H9 (cell line): ENCODE data around the gene ADORA1. TPM values are rescaled to one million over a fixed set of nuclear protein-coding genes. Genes with fewer than 3 reads are reported as not detected.

Experiments used
- DNase-seq: peaks from one replicate; pipeline ENCODE4 v3.0.0-alpha.2; 2017
- H2AFZ ChIP-seq: one replicate; pipeline ENCODE4 v1.6.1; 2013; ENCODE audit warnings: mild to moderate bottlenecking, low read length, control low read depth, moderate library complexity
- H2AK5ac ChIP-seq: 2 replicates; pipeline ENCODE4 v1.6.1; 2013; ENCODE audit warnings: low read length, control low read depth, mixed read lengths; ENCODE audit not compliant: insufficient read length
- H2BK120ac ChIP-seq: one replicate; pipeline ENCODE4 v1.6.1; 2013; ENCODE audit warnings: low read depth, mild to moderate bottlenecking, low read length, control low read depth, inconsistent platforms; ENCODE audit not compliant: poor library complexity, severe bottlenecking
- H2BK12ac ChIP-seq: 2 replicates; pipeline ENCODE4 v1.6.1; 2013; ENCODE audit warnings: low read length, control low read depth, mixed read lengths, low read depth; ENCODE audit not compliant: insufficient read length
- H2BK15ac ChIP-seq: 2 replicates; pipeline ENCODE4 v1.6.1; 2013; ENCODE audit warnings: low read depth, low read length, control low read depth
- H2BK20ac ChIP-seq: one replicate; pipeline ENCODE4 v1.6.1; 2013; ENCODE audit warnings: low read depth, mild to moderate bottlenecking, low read length, control low read depth, inconsistent platforms; ENCODE audit not compliant: poor library complexity, severe bottlenecking
- H2BK5ac ChIP-seq: 2 replicates; pipeline ENCODE4 v1.6.1; 2013; ENCODE audit warnings: low read length, control low read depth, mixed read lengths; ENCODE audit not compliant: insufficient read length
- H3K14ac ChIP-seq: 2 replicates; pipeline ENCODE4 v1.6.1; 2013; ENCODE audit warnings: low read length, control low read depth; ENCODE audit not compliant: insufficient read depth
- H3K18ac ChIP-seq: 2 replicates; pipeline ENCODE4 v1.6.1; 2013; ENCODE audit warnings: low read depth, mild to moderate bottlenecking, mixed read lengths, low read length, control low read depth; ENCODE audit not compliant: insufficient read length
- H3K23ac ChIP-seq: 2 replicates; pipeline ENCODE4 v1.6.1; 2013; ENCODE audit warnings: low read length, control low read depth, mixed read lengths, low read depth; ENCODE audit not compliant: insufficient read length
- H3K23me2 ChIP-seq: 2 replicates; pipeline ENCODE4 v1.6.1; 2013; ENCODE audit warnings: low read depth, mild to moderate bottlenecking, mixed read lengths, low read length, control low read depth; ENCODE audit not compliant: insufficient read length, poor library complexity, severe bottlenecking
- H3K27ac ChIP-seq: 2 replicates; pipeline ENCODE4 v1.5.1; 2013; ENCODE audit warnings: low read length, control low read depth, mixed read lengths, low read depth; ENCODE audit not compliant: insufficient read length
- H3K27me3 ChIP-seq: 2 replicates; pipeline ENCODE4 v1.6.1; 2013; ENCODE audit warnings: low read length, control low read depth, inconsistent platforms; ENCODE audit not compliant: insufficient read depth
- H3K4ac ChIP-seq: 2 replicates; pipeline ENCODE4 v1.6.1; 2013; ENCODE audit warnings: low read depth, mild to moderate bottlenecking, control low read depth, inconsistent platforms, low read length, moderate library complexity
- H3K4me1 ChIP-seq: 2 replicates; pipeline ENCODE4 v1.6.1; 2013; ENCODE audit warnings: low read length, control low read depth, inconsistent platforms; ENCODE audit not compliant: insufficient read depth
- H3K4me2 ChIP-seq: 2 replicates; pipeline ENCODE4 v1.6.1; 2013; ENCODE audit warnings: low read length, control low read depth, mixed read lengths; ENCODE audit not compliant: insufficient read length, insufficient read depth
- H3K56ac ChIP-seq: 2 replicates; pipeline ENCODE4 v1.6.1; 2013; ENCODE audit warnings: low read depth, mild to moderate bottlenecking, mixed read lengths, low read length, control low read depth; ENCODE audit not compliant: insufficient read length
- H3K79me1 ChIP-seq: 2 replicates; pipeline ENCODE4 v1.6.1; 2013; ENCODE audit warnings: low read depth, mild to moderate bottlenecking, moderate library complexity, low read length, control low read depth, inconsistent platforms; ENCODE audit not compliant: insufficient read depth, poor library complexity, severe bottlenecking
- H3K79me2 ChIP-seq: 2 replicates; pipeline ENCODE4 v1.6.1; 2013; ENCODE audit warnings: low read length, control low read depth, inconsistent platforms; ENCODE audit not compliant: insufficient read depth
- H3K9ac ChIP-seq: 2 replicates; pipeline ENCODE4 v1.6.1; 2013; ENCODE audit warnings: low read length, control low read depth, mixed read lengths; ENCODE audit not compliant: insufficient read length; ENCODE audit errors: extremely low read depth
- H3K9me3 ChIP-seq: one replicate; pipeline ENCODE4 v1.6.1; 2013; ENCODE audit warnings: low read depth, low read length, inconsistent platforms; ENCODE audit not compliant: control insufficient read depth
- H3T11ph ChIP-seq: one replicate; pipeline ENCODE4 v1.6.1; 2013; ENCODE audit warnings: mild to moderate bottlenecking, low read length, control low read depth, inconsistent platforms
- H4K20me1 ChIP-seq: one replicate; pipeline ENCODE4 v1.6.1; 2013; ENCODE audit not compliant: control insufficient read depth, insufficient read length, insufficient read depth
- H4K5ac ChIP-seq: 2 replicates; pipeline ENCODE4 v1.6.1; 2013; ENCODE audit warnings: low read depth, mild to moderate bottlenecking, mixed read lengths, low read length, control low read depth; ENCODE audit not compliant: insufficient read length
- H4K8ac ChIP-seq: replicated peaks from 2 replicates; pipeline ENCODE4 v1.6.1; 2013; ENCODE audit warnings: low read length, control low read depth, mixed read lengths, low read depth; ENCODE audit not compliant: insufficient read length
- H4K91ac ChIP-seq: 2 replicates; pipeline ENCODE4 v1.6.1; 2013; ENCODE audit warnings: low read depth, mild to moderate bottlenecking, moderate library complexity, mixed read lengths, low read length, control low read depth; ENCODE audit not compliant: insufficient read length
- H3K27ac Mint-ChIP-seq, 3 experiments: 2 replicates in 2 of 3; 3 replicates in 1 of 3; pipeline ENCODE4 v1.8.0; 2020 to 2021; ENCODE audit warnings: mixed read lengths in 3 of 3, mild to moderate bottlenecking in 1 of 3, moderate library complexity in 1 of 3
- H3K27me3 Mint-ChIP-seq: 2 replicates; pipeline ENCODE4 v1.8.0; 2021; ENCODE audit warnings: low read depth, mild to moderate bottlenecking, moderate library complexity, mixed read lengths
- H3K36me3 Mint-ChIP-seq, 3 experiments: 2 replicates in 2 of 3; 3 replicates in 1 of 3; pipeline ENCODE4 v1.8.0; 2020 to 2021; ENCODE audit warnings: low read depth in 3 of 3, mixed read lengths in 3 of 3; ENCODE audit not compliant: insufficient read depth in 1 of 3
- H3K4me1 Mint-ChIP-seq, 2 experiments: 2 replicates each; pipeline ENCODE4 v1.8.0; 2020; ENCODE audit warnings: mixed read lengths in 2 of 2
- H3K4me3 Mint-ChIP-seq, 2 experiments: 2 replicates in 1 of 2; 3 replicates in 1 of 2; pipeline ENCODE4 v1.8.0; 2020 to 2021; ENCODE audit warnings: mild to moderate bottlenecking in 2 of 2, mixed read lengths in 2 of 2, moderate library complexity in 1 of 2
- H3K9me3 Mint-ChIP-seq, 2 experiments: 2 replicates in 1 of 2; 3 replicates in 1 of 2; pipeline ENCODE4 v1.8.0; 2020; ENCODE audit warnings: mild to moderate bottlenecking in 2 of 2, mixed read lengths in 2 of 2, moderate library complexity in 1 of 2
- whole genome bisulfite sequencing: extraction: QIAGEN DNeasy Blood & Tissue Kit; methylation state at CpG from one replicate; pipeline ENCODE4 v1.1.7; 2013; ENCODE audit warnings: missing lambda C conversion rate, low lambda C conversion rate, mixed read lengths; ENCODE audit not compliant: insufficient read length; ENCODE audit errors: extremely low coverage; 5-methylcytosine and 5-hydroxymethylcytosine counted together
- total RNA-seq: library from RNA; stranded (reverse); gene quantifications from 2 replicates; pipeline ENCODE4 v1.2.1, GENCODE V29; 2021
- TF ChIP-seq, protein P1 (sequence below): fragments of 200-600 bp; sonication (generic); conservative IDR thresholded peaks from 3 replicates; pipeline ENCODE4 v1.8.0; 2021; ENCODE audit warnings: antibody characterized with exemption, mild to moderate bottlenecking

Gene ADORA1
- total RNA-seq, 1 experiment from 2014 or later: 1.3 TPM

DNA sequence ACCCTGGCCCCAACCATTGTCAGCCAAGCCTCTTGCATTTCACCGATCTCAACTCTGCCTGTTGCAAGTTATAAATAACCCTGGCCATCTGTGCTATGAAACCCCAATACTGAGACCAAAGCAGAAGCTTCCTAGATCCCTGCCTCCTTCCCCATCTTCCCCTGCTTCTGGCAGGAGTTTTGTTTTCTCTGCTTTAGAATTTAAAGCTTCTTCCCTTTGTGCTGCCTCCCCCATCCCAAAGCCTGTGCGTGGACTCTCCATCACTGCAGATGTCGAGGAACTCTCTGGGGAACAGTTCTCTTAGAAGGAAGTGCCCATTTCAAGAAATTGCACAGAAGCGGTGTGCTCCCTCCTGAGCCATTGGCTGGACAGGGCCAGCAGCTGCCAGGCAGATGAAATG lies 24.3 kb upstream of the ADORA1 start:
- no peak for DNase-seq
- H3K18ac ChIP-seq: no peak overlapping the region
- H3K4me1 Mint-ChIP-seq: no peaks in the 10 kb centered on the region
- no peak overlapping the region for H3K4me2 ChIP-seq
- TF ChIP-seq, protein P1, sequence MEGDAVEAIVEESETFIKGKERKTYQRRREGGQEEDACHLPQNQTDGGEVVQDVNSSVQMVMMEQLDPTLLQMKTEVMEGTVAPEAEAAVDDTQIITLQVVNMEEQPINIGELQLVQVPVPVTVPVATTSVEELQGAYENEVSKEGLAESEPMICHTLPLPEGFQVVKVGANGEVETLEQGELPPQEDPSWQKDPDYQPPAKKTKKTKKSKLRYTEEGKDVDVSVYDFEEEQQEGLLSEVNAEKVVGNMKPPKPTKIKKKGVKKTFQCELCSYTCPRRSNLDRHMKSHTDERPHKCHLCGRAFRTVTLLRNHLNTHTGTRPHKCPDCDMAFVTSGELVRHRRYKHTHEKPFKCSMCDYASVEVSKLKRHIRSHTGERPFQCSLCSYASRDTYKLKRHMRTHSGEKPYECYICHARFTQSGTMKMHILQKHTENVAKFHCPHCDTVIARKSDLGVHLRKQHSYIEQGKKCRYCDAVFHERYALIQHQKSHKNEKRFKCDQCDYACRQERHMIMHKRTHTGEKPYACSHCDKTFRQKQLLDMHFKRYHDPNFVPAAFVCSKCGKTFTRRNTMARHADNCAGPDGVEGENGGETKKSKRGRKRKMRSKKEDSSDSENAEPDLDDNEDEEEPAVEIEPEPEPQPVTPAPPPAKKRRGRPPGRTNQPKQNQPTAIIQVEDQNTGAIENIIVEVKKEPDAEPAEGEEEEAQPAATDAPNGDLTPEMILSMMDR: no peak
- no CpG with 5 or more reads among the region's 4 CpGs for WGBS
- H4K5ac ChIP-seq: no peak overlapping the region
- peaks cover 14% of the 10 kb centered on the region for H3K27me3 Mint-ChIP-seq
- no peak overlapping the region for H2BK12ac ChIP-seq
- no peak overlapping the region for H4K91ac ChIP-seq
- no peaks in the 10 kb centered on the region for H3K4me1 ChIP-seq
- no peaks in the 10 kb centered on the region for H3K79me1 ChIP-seq
- no peak overlapping the region for H3K14ac ChIP-seq
- H3K23ac ChIP-seq: no peak overlapping the region
- no peak overlapping the region for H2BK15ac ChIP-seq
- H3K4me3 Mint-ChIP-seq: no peak overlapping the region
- no peaks in the 10 kb centered on the region for H3K79me2 ChIP-seq
- no peaks in the 10 kb centered on the region for H3K9me3 ChIP-seq
- no peaks in the 10 kb centered on the region for H3K36me3 Mint-ChIP-seq
- no peak overlapping the region for H3K27ac Mint-ChIP-seq
- H3K23me2 ChIP-seq: no peaks in the 10 kb centered on the region
- peaks cover 5 to 6% of the 10 kb centered on the region in 2 experiments; a peak in 2 of 5 replicates for H3K9me3 Mint-ChIP-seq
- no peak overlapping the region for H2BK5ac ChIP-seq
- no peak overlapping the region for H3K9ac ChIP-seq
- no peak overlapping the region for H2BK20ac ChIP-seq
- no peak overlapping the region for H2AK5ac ChIP-seq
- no peak overlapping the region for H3K4ac ChIP-seq
- H4K8ac ChIP-seq: no peak overlapping the region
- H3K27ac ChIP-seq: no peak overlapping the region
- no peak overlapping the region for H2BK120ac ChIP-seq
- no peaks in the 10 kb centered on the region for H3K27me3 ChIP-seq
- no peak overlapping the region for H2AFZ ChIP-seq
- no peaks in the 10 kb centered on the region for H4K20me1 ChIP-seq
- no peak overlapping the region for H3K56ac ChIP-seq
- H3T11ph ChIP-seq: no peak overlapping the region
